ENCODE data around the gene RAVER2. TPM values are rescaled to one million over a fixed set of nuclear protein-coding genes. Genes with fewer than 3 reads are reported as not detected.

The RAVER2 gene
- total RNA-seq, 1 experiment from 2014 or later: 12.4 TPM

- H2AFZ ChIP-seq: no peak overlapping the region
- no peaks in the 10 kb centered on the region for H3K79me2 ChIP-seq (ENCODE audit: low read depth)
- no peaks in the 10 kb centered on the region for H3K9me3 ChIP-seq (ENCODE audit: insufficient read depth, low read depth)
- TF ChIP-seq EZH2 (IDR thresholded peaks at IDR 0.05; ENCODE audit: low read depth) (no peak), CTCF (conservative IDR thresholded peaks at IDR 0.05) (peak; percentile 91)
- no peaks in the 10 kb centered on the region for H3K9me2 ChIP-seq (ENCODE audit: insufficient read depth)
- H3K4me2 ChIP-seq: no peak overlapping the region
- no peaks in the 10 kb centered on the region for H3K36me3 ChIP-seq (ENCODE audit: low read depth)
- CTCF ChIA-PET: interaction anchor here (0.6 to 1.0 kb wide), 6 partner anchors 8 to 563 kb away, joined by 3 to 10 read pairs (median 4); no protein-coding TSS in a partner anchor
- H3F3A ChIP-seq (ENCODE audit: insufficient read depth, low read depth): peaks cover 2% of the 10 kb centered on the region; the same call in 1 of the 2 replicates
- no peak overlapping the region for H3K4me3 ChIP-seq
- intact Hi-C loops (cut with micrococcal nuclease; ENCODE audit: unreplicated experiment): loop anchor here (1.0 to 5.0 kb wide), 6 partner anchors 77 to 1207 kb away; partner anchors contain the start of genes CACHD1 and RAVER2
- POLR2A ChIA-PET (ENCODE audit: unreplicated experiment): no interaction called here
- H3K27ac ChIP-seq: no peak overlapping the region
- no peaks in the 10 kb centered on the region for H3K27me3 ChIP-seq (ENCODE audit: insufficient read depth, low read depth)
- H4K20me1 ChIP-seq (ENCODE audit: insufficient read depth): no peaks in the 10 kb centered on the region
- no TSS peak for BruUV-seq (replicated peaks)
- no peaks in the 10 kb centered on the region for H3K4me1 ChIP-seq (replicated peaks; ENCODE audit: insufficient read depth)
- peak; percentile 47 to 60 for DNase-seq
Observed at GRCh38 chr1:64823691-64824476, 79.0 kb downstream of the RAVER2 start.

GRCh38 chr1:64826991-64827390, 82.1 kb downstream of the RAVER2 start:
- intact Hi-C loops (cut with micrococcal nuclease; ENCODE audit: unreplicated experiment): no loop called here
- Histone ChIP-seq H2AFZ (no peak overlapping the region), H3K27ac (no peak overlapping the region), H3K4me2 (no peak overlapping the region), H3K27me3 (ENCODE audit: insufficient read depth, low read depth) (no peaks in the 10 kb centered on the region), H3F3A (ENCODE audit: insufficient read depth, low read depth) (peaks cover 3% of the 10 kb centered on the region; the same call in 1 of the 2 replicates), H3K9me3 (ENCODE audit: insufficient read depth, low read depth) (no peaks in the 10 kb centered on the region), H3K79me2 (ENCODE audit: low read depth) (no peaks in the 10 kb centered on the region), H4K20me1 (ENCODE audit: insufficient read depth) (no peaks in the 10 kb centered on the region), H3K36me3 (ENCODE audit: low read depth) (no peaks in the 10 kb centered on the region), H3K4me3 (no peak overlapping the region), H3K9me2 (ENCODE audit: insufficient read depth) (no peaks in the 10 kb centered on the region), H3K4me1 (replicated peaks; ENCODE audit: insufficient read depth) (no peaks in the 10 kb centered on the region)
- no TSS peak for BruUV-seq (replicated peaks)
- DNase-seq: no peak
- TF ChIP-seq CTCF (conservative IDR thresholded peaks at IDR 0.05): no peak
- no peak for TF ChIP-seq EZH2 (IDR thresholded peaks at IDR 0.05; ENCODE audit: low read depth)
- CTCF ChIA-PET: no interaction called here
- POLR2A ChIA-PET (ENCODE audit: unreplicated experiment): no interaction called here

- H3K27ac ChIP-seq: no peak overlapping the region
- no peaks in the 10 kb centered on the region for H3K9me2 ChIP-seq (ENCODE audit: insufficient read depth)
- H3K79me2 ChIP-seq (ENCODE audit: low read depth): no peaks in the 10 kb centered on the region
- H3K4me3 ChIP-seq: no peak overlapping the region
- ChIA-PET CTCF (no interaction called here), POLR2A (ENCODE audit: unreplicated experiment) (no interaction called here)
- no peak for DNase-seq
- no peak for TF ChIP-seq EZH2 (IDR thresholded peaks at IDR 0.05; ENCODE audit: low read depth)
- no peak for TF ChIP-seq CTCF (conservative IDR thresholded peaks at IDR 0.05)
- no peak overlapping the region for H2AFZ ChIP-seq
- no TSS peak for BruUV-seq (replicated peaks)
- H4K20me1 ChIP-seq (ENCODE audit: insufficient read depth): no peaks in the 10 kb centered on the region
- H3K4me2 ChIP-seq: no peak overlapping the region
- no peaks in the 10 kb centered on the region for H3K4me1 ChIP-seq (replicated peaks; ENCODE audit: insufficient read depth)
- no peaks in the 10 kb centered on the region for H3K9me3 ChIP-seq (ENCODE audit: insufficient read depth, low read depth)
- intact Hi-C loops (cut with micrococcal nuclease; ENCODE audit: unreplicated experiment): no loop called here
- H3K27me3 ChIP-seq (ENCODE audit: insufficient read depth, low read depth): no peaks in the 10 kb centered on the region
- peaks cover 3% of the 10 kb centered on the region; the same call in 1 of the 2 replicates for H3F3A ChIP-seq (ENCODE audit: insufficient read depth, low read depth)
- H3K36me3 ChIP-seq (ENCODE audit: low read depth): 0 out of 2 replicates have a peak, but pooled peaks cover 4% of the 10 kb centered on the region
Observed at GRCh38 chr1:64828829-64829228, 84.0 kb downstream of the RAVER2 start.

All from PC-9 (cell line).